Natural killer cell (primary cell): Measurements from ENCODE around the gene TWIST2. TPM values are rescaled to one million over a fixed set of nuclear protein-coding genes. Genes with fewer than 3 reads are reported as not detected.

Source experiments
- ATAC-seq, 3 donors: fragments of 150-1000 bp in 2 of 3; fragments of 200-7000 bp in 1 of 3; cut with Tn5 transposase; 1 replicate in 1 of 3; 2 replicates in 2 of 3; pipeline ENCODE4 v1.10.0; 2021; ENCODE audit warnings: mild to moderate bottlenecking in 2 of 3, moderate library complexity in 2 of 3
- DNase-seq, 2 donors: peaks; one replicate each; pipeline versions ENCODE4 v3.0.0 to v3.0.0-alpha.2; 2013 to 2021; ENCODE audit warnings: mixed read lengths in 1 of 2
- H3K27ac ChIP-seq: one replicate; pipeline ENCODE4 v1.5.1; 2013; ENCODE audit warnings: mild to moderate bottlenecking, low read length
- H3K27me3 ChIP-seq: one replicate; pipeline ENCODE4 v1.6.1; 2013; ENCODE audit warnings: low read length; ENCODE audit not compliant: control insufficient read depth, insufficient read depth
- H3K36me3 ChIP-seq: one replicate; pipeline ENCODE4 v1.6.1; 2013; ENCODE audit warnings: low read length; ENCODE audit not compliant: control insufficient read depth, insufficient read depth
- H3K4me1 ChIP-seq: one replicate; pipeline ENCODE4 v1.6.1; 2013; ENCODE audit warnings: low read length; ENCODE audit not compliant: control insufficient read depth, insufficient read depth
- H3K4me3 ChIP-seq: one replicate; pipeline ENCODE4 v1.5.1; 2013; ENCODE audit warnings: low read length
- H3K9me3 ChIP-seq: one replicate; pipeline ENCODE4 v1.6.1; 2013; ENCODE audit warnings: low read length; ENCODE audit not compliant: control insufficient read depth, insufficient read depth
- H3K27ac Mint-ChIP-seq, 2 donors: one replicate each; pipeline ENCODE4 v1.8.0; 2022; ENCODE audit warnings: mild to moderate bottlenecking in 2 of 2, mixed read lengths in 2 of 2, moderate library complexity in 1 of 2
- H3K27me3 Mint-ChIP-seq, 2 donors: one replicate each; pipeline ENCODE4 v1.8.0; 2022; ENCODE audit warnings: low read depth in 2 of 2, mixed read lengths in 2 of 2
- H3K36me3 Mint-ChIP-seq: one replicate; pipeline ENCODE4 v1.8.0; 2022; ENCODE audit warnings: mixed read lengths
- H3K4me1 Mint-ChIP-seq, 2 donors: one replicate each; pipeline ENCODE4 v1.8.0; 2022; ENCODE audit warnings: mixed read lengths in 2 of 2
- H3K4me3 Mint-ChIP-seq: one replicate; pipeline ENCODE4 v1.8.0; 2022; ENCODE audit warnings: mild to moderate bottlenecking, moderate library complexity, mixed read lengths
- H3K9me3 Mint-ChIP-seq, 2 donors: one replicate each; pipeline ENCODE4 v1.8.0; 2022; ENCODE audit warnings: mixed read lengths in 2 of 2
- CTCF ChIP-seq: fragments of 200-600 bp; IDR thresholded peaks from one replicate; pipeline ENCODE4 v1.8.0; 2022; ENCODE audit warnings: antibody characterized with exemption
- WGBS: methylation state at CpG from one replicate; pipeline ENCODE4 v1.1.7; 2013; ENCODE audit warnings: missing lambda C conversion rate; ENCODE audit not compliant: insufficient coverage; 5-methylcytosine and 5-hydroxymethylcytosine counted together
- intact Hi-C: fragments of 100-400 bp; cut with micrococcal nuclease; formaldehyde crosslinking; loops from one replicate; pipeline ENCODE4 v1.14.2; 2022
- total RNA-seq, 4 donors: library from RNA; stranded (reverse); fragments of 120-200 nt in 1 of 4; gene quantifications; one replicate each; pipeline versions ENCODE4 v1.2.3 to v1.2.4, GENCODE V29; 2013 to 2022

The TWIST2 gene
- total RNA-seq, 3 donors from 2014 or later (not counting 1 experiment from before 2014, with no cell fraction given), result not detected

- H3K4me1 ChIP-seq, result no peaks in the 10 kb centered on the region
- no peak overlapping the region for H3K27ac ChIP-seq
- H3K9me3 ChIP-seq, result no peaks in the 10 kb centered on the region
- ATAC-seq, result no peak
- Mint-ChIP-seq H3K27ac (no peak overlapping the region), H3K4me1 (no peaks in the 10 kb centered on the region), H3K9me3 (no peaks in the 10 kb centered on the region), H3K4me3 (no peak overlapping the region), H3K36me3 (no peaks in the 10 kb centered on the region), H3K27me3 (peaks cover 10% of the 10 kb centered on the region in 2 donors)
- no peak for TF ChIP-seq CTCF
- DNase-seq, result no peak
- H3K36me3 ChIP-seq, result no peaks in the 10 kb centered on the region
- H3K27me3 ChIP-seq, result no peaks in the 10 kb centered on the region
- intact Hi-C loops, result no loop called here
- 91% methylated on average over 6 of the region's 9 CpGs for WGBS
- no peak overlapping the region for H3K4me3 ChIP-seq
Observed at GRCh38 chr2:238883421-238883901, 35.6 kb downstream of the TWIST2 start.

DNA sequence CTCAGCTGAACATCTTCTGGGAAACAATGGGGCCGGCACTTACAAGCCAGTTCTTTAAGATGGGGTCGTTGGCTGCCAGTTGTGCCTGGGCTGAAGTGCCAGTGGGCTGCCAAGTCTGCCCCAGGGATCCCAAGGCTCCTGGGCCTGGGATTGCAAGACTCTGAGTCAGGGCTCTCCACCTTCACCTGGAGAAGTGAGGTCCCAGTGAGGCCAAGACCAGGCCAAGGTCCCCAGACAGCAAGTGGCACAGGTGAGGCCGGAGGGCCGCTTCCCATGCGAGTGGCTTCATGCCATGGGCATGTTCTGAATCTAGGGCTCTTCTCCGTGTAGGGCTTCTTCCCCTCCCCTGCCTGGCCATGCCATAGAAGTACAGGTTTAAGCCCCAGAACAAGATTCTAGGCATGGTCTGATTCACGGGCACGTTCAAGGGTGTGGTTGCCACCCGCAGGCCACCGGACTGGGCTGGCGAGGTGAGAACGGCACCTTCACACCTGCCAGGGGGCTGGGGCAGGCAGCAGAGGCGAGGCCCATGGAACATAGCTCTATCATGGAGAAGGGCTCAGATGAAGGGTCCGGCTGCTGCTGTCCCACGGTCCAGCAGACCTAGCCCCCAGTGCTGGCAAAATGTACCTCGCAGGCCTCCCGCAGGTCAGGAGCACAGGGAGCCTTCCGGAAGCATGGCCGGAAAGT is 36.4 kb downstream of the TWIST2 start:
- no peak overlapping the region for H3K4me3 Mint-ChIP-seq
- Histone ChIP-seq H3K27ac (no peak overlapping the region), H3K27me3 (no peaks in the 10 kb centered on the region), H3K36me3 (no peaks in the 10 kb centered on the region), H3K4me1 (no peaks in the 10 kb centered on the region), H3K4me3 (no peak overlapping the region), H3K9me3 (no peaks in the 10 kb centered on the region)
- H3K27me3 Mint-ChIP-seq, result peaks cover 10% of the 10 kb centered on the region in 2 donors
- ATAC-seq (no peak), DNase-seq (no peak)
- intact Hi-C loops, result no loop called here
- no peaks in the 10 kb centered on the region for H3K4me1 Mint-ChIP-seq
- H3K27ac Mint-ChIP-seq, result no peak overlapping the region
- 83% methylated on average over 19 of the region's 19 CpGs for WGBS
- no peaks in the 10 kb centered on the region for H3K36me3 Mint-ChIP-seq
- no peak for TF ChIP-seq CTCF
- H3K9me3 Mint-ChIP-seq, result no peaks in the 10 kb centered on the region

- intact Hi-C loops, result no loop called here
- 81% methylated on average over 13 of the region's 14 CpGs for WGBS
Observed at GRCh38 chr2:238884812-238885408, 37.0 kb downstream of the TWIST2 start.

More at GRCh38 chr2:238884812-238885408, 37.0 kb downstream of the TWIST2 start:
- no peak overlapping the region for H3K4me3 ChIP-seq
- no peaks in the 10 kb centered on the region for H3K9me3 ChIP-seq
- no peak overlapping the region for H3K27ac Mint-ChIP-seq
- no peaks in the 10 kb centered on the region for H3K9me3 Mint-ChIP-seq
- no peaks in the 10 kb centered on the region for H3K4me1 Mint-ChIP-seq
- ATAC-seq (no peak), DNase-seq (no peak)
- peaks cover 6 to 10% of the 10 kb centered on the region in 2 donors for H3K27me3 Mint-ChIP-seq
- H3K27ac ChIP-seq, result no peak overlapping the region
- H3K4me3 Mint-ChIP-seq, result no peak overlapping the region
- TF ChIP-seq CTCF, result no peak
- no peaks in the 10 kb centered on the region for H3K4me1 ChIP-seq
- no peaks in the 10 kb centered on the region for H3K36me3 ChIP-seq
- H3K36me3 Mint-ChIP-seq, result no peaks in the 10 kb centered on the region
- H3K27me3 ChIP-seq, result no peaks in the 10 kb centered on the region
